ENCODE measurements around the gene SLC26A1. TPM values are rescaled to one million over a fixed set of nuclear protein-coding genes. Genes with fewer than 3 reads are reported as not detected.
"Not testable (repeated sequence)": the region's sequence is repeated elsewhere in the genome, so short reads cannot be mapped to it uniquely, and the experiment has no call there.

SLC26A1 gene
- total and polyA plus RNA-seq, 12 donors: 0.06 to 0.66 (median 0.33) TPM; not detected in 8

GRCh38 chr4:1000686-1001260, 7.6 kb upstream of the SLC26A1 start:
- Histone ChIP-seq H3K4me1 (peaks cover 5 to 37% (median 21%) of the 10 kb centered on the region in 9 donors), H3K27me3 (peaks cover 61 to 96% (median 89%) of the 10 kb centered on the region in 7 donors), H3K36me3 (no peaks in the 10 kb centered on the region), H3K27ac (no peak overlapping the region), H3K4me3 (no peak overlapping the region), H3K9me3 (no peaks in the 10 kb centered on the region)
- DNase-seq: no peak
- WGBS, 2 donors: 93 to 94% methylated on average over 15 of the region's 15 CpGs
- intact Hi-C loops (cut with DNase I): no loop called here
- TF ChIP-seq CTCF (IDR thresholded peaks at IDR 0.05): no peak
- ATAC-seq: no peak

GRCh38 chr4:999882-1000425, 6.8 kb upstream of the SLC26A1 start:
- Histone ChIP-seq H3K4me3 (no peak overlapping the region), H3K4me1 (peaks cover 5 to 33% (median 16%) of the 10 kb centered on the region in 9 donors), H3K36me3 (no peaks in the 10 kb centered on the region), H3K27me3 (peaks cover 54 to 91% (median 82%) of the 10 kb centered on the region in 7 donors), H3K9me3 (no peaks in the 10 kb centered on the region), H3K27ac (no peak overlapping the region)
- no peak for ATAC-seq
- 49 to 53% methylated on average over 18 of the region's 18 CpGs for WGBS, 2 donors
- no peak for TF ChIP-seq CTCF (IDR thresholded peaks at IDR 0.05)
- intact Hi-C loops (cut with DNase I): loop anchor here in 1 of 10 donors (5.0 kb wide), 1 partner anchor 258 kb away; no protein-coding TSS in a partner anchor
- no peak for DNase-seq

GRCh38 chr4:999240-999863, 6.1 kb upstream of the SLC26A1 start:
- not testable (repeated sequence) for DNase-seq, H3K27ac ChIP-seq, H3K9me3 ChIP-seq, H3K4me3 ChIP-seq, ATAC-seq, H3K36me3 ChIP-seq
- H3K27me3 ChIP-seq: peaks cover 49 to 85% (median 76%) of the 10 kb centered on the region in 7 donors
- intact Hi-C loops (cut with DNase I): loop anchor here in 1 of 10 donors (5.0 kb wide), 1 partner anchor 257 kb away; no protein-coding TSS in a partner anchor
- WGBS, 2 donors: 39% methylated on average over 14 to 17 of the region's 21 CpGs
- peaks cover 5 to 33% (median 15%) of the 10 kb centered on the region in 9 donors for H3K4me1 ChIP-seq

GRCh38 chr4:998096-998691, 5.0 kb upstream of the SLC26A1 start:
- WGBS, 2 donors: 48 to 62% methylated on average over 12 of the region's 12 CpGs
- H3K36me3 ChIP-seq: no peaks in the 10 kb centered on the region
- peaks cover 5 to 26% (median 15%) of the 10 kb centered on the region in 9 donors for H3K4me1 ChIP-seq
- peak in 1 of 8 donors; percentile 3 for ATAC-seq
- no peak for DNase-seq
- TF ChIP-seq CTCF (IDR thresholded peaks at IDR 0.05): no peak
- no peak overlapping the region for H3K4me3 ChIP-seq
- H3K27me3 ChIP-seq: peaks cover 39 to 73% (median 65%) of the 10 kb centered on the region in 7 donors
- H3K27ac ChIP-seq: no peak overlapping the region
- intact Hi-C loops (cut with DNase I): loop anchor here in 1 of 10 donors (5.0 kb wide), 1 partner anchor 256 kb away; no protein-coding TSS in a partner anchor
- H3K9me3 ChIP-seq: no peaks in the 10 kb centered on the region
